ENCODE measurements around the gene NFKBIB.

DNA sequence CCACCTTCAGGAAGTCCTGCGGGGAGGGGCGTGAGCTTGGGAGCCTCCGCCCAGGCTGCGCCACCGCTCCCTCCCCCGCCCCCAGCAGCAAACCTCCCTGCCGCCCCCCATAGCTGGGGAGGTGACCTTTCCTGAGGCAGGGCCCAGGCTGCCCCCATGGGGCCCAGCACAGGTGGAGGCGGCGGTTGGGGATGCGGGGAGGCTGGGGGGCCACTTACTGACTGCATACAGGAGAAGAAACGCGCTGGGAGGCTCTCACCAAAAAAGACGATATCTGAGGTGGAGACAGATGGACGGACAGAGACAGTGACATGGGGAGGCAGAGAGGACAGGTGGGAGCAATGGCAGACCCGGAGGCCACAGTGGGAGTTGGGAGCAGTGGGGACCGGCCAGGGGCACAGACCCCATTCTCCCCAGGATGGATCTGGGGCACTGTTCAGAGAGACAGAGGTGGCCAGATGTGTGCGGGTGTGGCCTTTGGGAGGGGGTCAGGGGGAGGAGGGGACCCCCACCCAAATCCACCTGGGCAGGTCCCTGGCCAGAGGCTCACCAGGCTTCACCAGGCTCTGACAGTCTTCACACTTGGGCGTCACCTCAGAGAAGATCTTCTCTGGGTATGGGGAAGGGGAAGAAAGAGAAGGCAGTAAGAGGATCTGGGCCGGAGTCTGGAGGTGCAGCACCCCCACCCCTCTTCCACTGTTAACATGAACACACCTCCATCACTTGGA is 18.7 kb upstream of the NFKBIB start:
- TF ChIP-seq CTCF (IDR thresholded peaks at IDR 0.05; ENCODE audit: poor library complexity, severe bottlenecking) (no peak), POLR2AphosphoS5 (IDR thresholded peaks at IDR 0.05) (no peak), EP300 (conservative IDR thresholded peaks at IDR 0.05; ENCODE audit: poor library complexity, severe bottlenecking) (no peak), SMC3 (conservative IDR thresholded peaks at IDR 0.05; ENCODE audit: poor library complexity) (no peak), RAD21 (conservative IDR thresholded peaks at IDR 0.05) (no peak), EZH2 (IDR thresholded peaks at IDR 0.05; ENCODE audit: borderline replicate concordance, insufficient read depth, low read length, poor library complexity, severe bottlenecking) (no peak), TAF1 (IDR thresholded peaks at IDR 0.05; ENCODE audit: low read depth) (no peak)
- TF ChIP-seq, protein P1, sequence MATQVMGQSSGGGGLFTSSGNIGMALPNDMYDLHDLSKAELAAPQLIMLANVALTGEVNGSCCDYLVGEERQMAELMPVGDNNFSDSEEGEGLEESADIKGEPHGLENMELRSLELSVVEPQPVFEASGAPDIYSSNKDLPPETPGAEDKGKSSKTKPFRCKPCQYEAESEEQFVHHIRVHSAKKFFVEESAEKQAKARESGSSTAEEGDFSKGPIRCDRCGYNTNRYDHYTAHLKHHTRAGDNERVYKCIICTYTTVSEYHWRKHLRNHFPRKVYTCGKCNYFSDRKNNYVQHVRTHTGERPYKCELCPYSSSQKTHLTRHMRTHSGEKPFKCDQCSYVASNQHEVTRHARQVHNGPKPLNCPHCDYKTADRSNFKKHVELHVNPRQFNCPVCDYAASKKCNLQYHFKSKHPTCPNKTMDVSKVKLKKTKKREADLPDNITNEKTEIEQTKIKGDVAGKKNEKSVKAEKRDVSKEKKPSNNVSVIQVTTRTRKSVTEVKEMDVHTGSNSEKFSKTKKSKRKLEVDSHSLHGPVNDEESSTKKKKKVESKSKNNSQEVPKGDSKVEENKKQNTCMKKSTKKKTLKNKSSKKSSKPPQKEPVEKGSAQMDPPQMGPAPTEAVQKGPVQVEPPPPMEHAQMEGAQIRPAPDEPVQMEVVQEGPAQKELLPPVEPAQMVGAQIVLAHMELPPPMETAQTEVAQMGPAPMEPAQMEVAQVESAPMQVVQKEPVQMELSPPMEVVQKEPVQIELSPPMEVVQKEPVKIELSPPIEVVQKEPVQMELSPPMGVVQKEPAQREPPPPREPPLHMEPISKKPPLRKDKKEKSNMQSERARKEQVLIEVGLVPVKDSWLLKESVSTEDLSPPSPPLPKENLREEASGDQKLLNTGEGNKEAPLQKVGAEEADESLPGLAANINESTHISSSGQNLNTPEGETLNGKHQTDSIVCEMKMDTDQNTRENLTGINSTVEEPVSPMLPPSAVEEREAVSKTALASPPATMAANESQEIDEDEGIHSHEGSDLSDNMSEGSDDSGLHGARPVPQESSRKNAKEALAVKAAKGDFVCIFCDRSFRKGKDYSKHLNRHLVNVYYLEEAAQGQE (IDR thresholded peaks at IDR 0.05; ENCODE audit: borderline replicate concordance), result no peak
